B cell (primary cell): Measurements from ENCODE around the gene ZEB1. TPM values are rescaled to one million over a fixed set of nuclear protein-coding genes. Genes with fewer than 3 reads are reported as not detected.
A peak's percentile ranks its signal among the peaks of the same experiment; 100 is the strongest.

Source experiments
- ATAC-seq: fragments of 200-7000 bp; cut with Tn5 transposase; one replicate; pipeline ENCODE4 v1.10.0; 2021; ENCODE audit warnings: low read depth, mild to moderate bottlenecking, moderate number of reproducible peaks, moderate library complexity
- CTCF ChIA-PET: fragments of 350-600 bp; sonication (Branson Sonifier 250); formaldehyde crosslinking; loops from one replicate; lab custom pipeline; 2021; ENCODE audit warnings: antibody characterized with exemption, inconsistent platforms; lab: Charles Lee
- POLR2A ChIA-PET: fragments of 350-600 bp; sonication (Branson Sonifier 250); formaldehyde crosslinking; loops from one replicate; lab custom pipeline; 2021; ENCODE audit warnings: antibody characterized with exemption; lab: Charles Lee
- DNase-seq: peaks from one replicate; pipeline ENCODE4 v3.0.0; 2013
- H2AFZ ChIP-seq: 2 replicates; pipeline ENCODE4 v1.6.1; 2012; ENCODE audit warnings: mild to moderate bottlenecking, low read depth, low read length; ENCODE audit not compliant: insufficient read depth, poor library complexity, severe bottlenecking
- H3K27ac ChIP-seq, 2 donors: 1 replicate in 1 of 2; 2 replicates in 1 of 2; pipeline ENCODE4 v1.5.1; 2012 to 2013; ENCODE audit warnings: low read length in 2 of 2, mild to moderate bottlenecking in 2 of 2, moderate library complexity in 1 of 2
- H3K27me3 ChIP-seq, 4 experiments: fragments of 200-600 bp in 1 of 4; sonication (generic) in 1 of 4; replicated peaks in 1 of 4; 1 replicate in 2 of 4; 2 replicates in 2 of 4; pipeline versions ENCODE4 v1.6.1 to v1.7.0; 2013 to 2016; ENCODE audit warnings: low read length in 3 of 4, mild to moderate bottlenecking in 2 of 4, mixed read lengths in 1 of 4, moderate library complexity in 1 of 4; ENCODE audit not compliant: insufficient read depth in 4 of 4, control insufficient read depth in 3 of 4; ENCODE audit errors: control extremely low read depth in 1 of 4
- H3K36me3 ChIP-seq, 2 experiments: replicated peaks in 1 of 2; 1 replicate in 1 of 2; 2 replicates in 1 of 2; pipeline versions ENCODE4 v1.6.1 to v1.7.1; 2013; ENCODE audit warnings: low read length in 1 of 2; ENCODE audit not compliant: insufficient read depth in 2 of 2, control insufficient read depth in 1 of 2; ENCODE audit errors: control extremely low read depth in 1 of 2, extremely low read depth in 1 of 2
- H3K4me1 ChIP-seq, 2 donors: fragments of 200-600 bp in 1 of 2; sonication (generic) in 1 of 2; 1 replicate in 1 of 2; 2 replicates in 1 of 2; pipeline versions ENCODE4 v1.5.1 to v1.6.1; 2013 to 2017; ENCODE audit warnings: low read length in 2 of 2; ENCODE audit not compliant: control insufficient read depth in 2 of 2, insufficient read depth in 2 of 2
- H3K4me2 ChIP-seq: replicated peaks from 2 replicates; pipeline ENCODE3; 2012; ENCODE audit warnings: mild to moderate bottlenecking, low read depth, low read length; ENCODE audit not compliant: poor library complexity, severe bottlenecking
- H3K4me3 ChIP-seq, 5 experiments: fragments of 200-600 bp in 1 of 5; sonication (generic) in 1 of 5; 1 replicate in 3 of 5; 2 replicates in 2 of 5; pipeline versions ENCODE4 v1.5.1 to v1.7.0; 2011 to 2016; ENCODE audit warnings: low read length in 4 of 5, mild to moderate bottlenecking in 4 of 5, low read depth in 2 of 5, control low read depth in 1 of 5, moderate library complexity in 1 of 5; ENCODE audit not compliant: insufficient read depth in 1 of 5; ENCODE audit errors: control extremely low read depth in 1 of 5, extremely low read depth in 1 of 5
- H3K79me2 ChIP-seq: fragments of 200-600 bp; sonication (generic); one replicate; pipeline ENCODE4 v1.6.0; 2016; ENCODE audit warnings: low read length; ENCODE audit not compliant: control insufficient read depth, insufficient read depth
- H3K9ac ChIP-seq: fragments of 200-600 bp; sonication (generic); 2 replicates; pipeline ENCODE4 v1.6.1; 2017; ENCODE audit warnings: mild to moderate bottlenecking, low read length, moderate library complexity
- H3K9me3 ChIP-seq, 3 donors: one replicate each; pipeline versions ENCODE4 v1.6.1 to v1.7.1; 2013; ENCODE audit warnings: low read length in 2 of 3; ENCODE audit not compliant: control insufficient read depth in 2 of 3, insufficient read depth in 1 of 3; ENCODE audit errors: control extremely low read depth in 1 of 3
- H4K20me1 ChIP-seq: 2 replicates; pipeline ENCODE4 v1.6.0; 2012; ENCODE audit warnings: mild to moderate bottlenecking, low read length; ENCODE audit not compliant: insufficient read depth, control insufficient read depth, poor library complexity, severe bottlenecking
- H3K27ac Mint-ChIP-seq: one replicate; pipeline ENCODE4 v1.8.0; 2021; ENCODE audit warnings: mixed read lengths
- H3K27me3 Mint-ChIP-seq: one replicate; pipeline ENCODE4 v1.8.0; 2021; ENCODE audit warnings: mixed read lengths
- H3K4me1 Mint-ChIP-seq: one replicate; pipeline ENCODE4 v1.8.0; 2021; ENCODE audit warnings: mixed read lengths
- H3K4me3 Mint-ChIP-seq: one replicate; pipeline ENCODE4 v1.8.0; 2021; ENCODE audit warnings: mixed read lengths
- H3K9me3 Mint-ChIP-seq: one replicate; pipeline ENCODE4 v1.8.0; 2022; ENCODE audit warnings: mixed read lengths; ENCODE audit not compliant: insufficient read depth
- EZH2 ChIP-seq: IDR thresholded peaks from 2 replicates; pipeline ENCODE4 v1.6.1; 2012; ENCODE audit warnings: borderline replicate concordance, low read depth, mild to moderate bottlenecking, moderate library complexity, low read length; ENCODE audit not compliant: insufficient read depth, poor library complexity, severe bottlenecking
- WGBS: methylation state at CpG from one replicate; pipeline ENCODE4 v1.1.5; 2013; ENCODE audit warnings: missing lambda C conversion rate; ENCODE audit not compliant: insufficient coverage; 5-methylcytosine and 5-hydroxymethylcytosine counted together
- intact Hi-C: fragments of 100-400 bp; cut with micrococcal nuclease; formaldehyde crosslinking; loops from one replicate; pipeline ENCODE4 v1.10.0; 2022
- polyA plus RNA-seq: library from polyadenylated mRNA; depleted of rRNA; stranded (reverse); fragments of >200 nt; gene quantifications from 2 replicates; pipeline ENCODE4 v1.2.3, GENCODE V29; 2012
- total RNA-seq, 2 donors: library from RNA; stranded (reverse); fragments of 120-200 nt in 1 of 2; gene quantifications; 1 replicate in 1 of 2; 2 replicates in 1 of 2; pipeline versions ENCODE4 v1.2.3 to v1.2.4, GENCODE V29; 2013 to 2022
- TF ChIP-seq, protein P1 (sequence below): fragments of 200-600 bp; IDR thresholded peaks from one replicate; pipeline ENCODE4 v1.8.0; 2022; ENCODE audit warnings: antibody characterized with exemption, mild to moderate bottlenecking

ZEB1 gene
- total and polyA plus RNA-seq, 2 donors (not counting 1 experiment from before 2014, with no cell fraction given) = 11.2 to 96.7 TPM

DNA sequence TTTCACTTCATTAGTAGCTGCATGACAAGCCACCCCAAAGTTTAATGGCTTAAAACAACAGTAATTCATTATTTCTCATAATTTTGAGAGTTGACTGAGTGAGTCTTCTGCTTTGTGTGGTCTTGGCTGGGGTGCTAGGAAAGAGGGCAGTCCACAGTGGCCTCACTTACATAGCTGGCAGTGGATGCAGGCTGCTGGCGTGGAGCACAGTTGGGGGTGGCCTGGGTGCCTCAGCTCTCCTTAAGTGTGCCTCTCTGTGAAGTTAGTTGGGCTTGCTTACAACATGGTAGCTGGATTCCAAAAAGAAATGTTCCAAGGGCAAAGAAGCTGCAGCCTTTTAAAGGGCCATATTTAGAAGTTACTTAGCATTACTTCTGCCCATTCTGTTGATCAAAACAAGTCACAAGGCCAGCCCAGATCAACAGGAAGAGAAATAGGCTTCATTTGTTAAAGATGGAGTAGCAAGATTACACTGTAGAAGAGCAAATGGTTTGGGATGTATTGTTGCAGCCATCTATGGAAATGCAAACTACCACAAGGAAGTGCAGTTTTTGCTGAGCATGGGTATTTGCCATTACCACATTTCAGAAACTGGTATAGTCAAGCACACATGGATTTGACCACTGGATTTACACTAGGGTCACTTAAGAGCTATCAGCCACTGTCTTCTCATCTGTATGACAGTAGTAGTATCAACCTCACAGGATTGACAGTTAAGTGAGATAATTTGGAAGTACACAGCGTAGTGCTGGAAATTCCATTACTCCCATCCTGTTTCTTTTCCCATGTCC, 33.6 kb downstream of the ZEB1 start:
- DNase-seq = no peak
- no peaks in the 10 kb centered on the region for H3K9me3 ChIP-seq
- no peak overlapping the region for H3K27ac Mint-ChIP-seq

DNA sequence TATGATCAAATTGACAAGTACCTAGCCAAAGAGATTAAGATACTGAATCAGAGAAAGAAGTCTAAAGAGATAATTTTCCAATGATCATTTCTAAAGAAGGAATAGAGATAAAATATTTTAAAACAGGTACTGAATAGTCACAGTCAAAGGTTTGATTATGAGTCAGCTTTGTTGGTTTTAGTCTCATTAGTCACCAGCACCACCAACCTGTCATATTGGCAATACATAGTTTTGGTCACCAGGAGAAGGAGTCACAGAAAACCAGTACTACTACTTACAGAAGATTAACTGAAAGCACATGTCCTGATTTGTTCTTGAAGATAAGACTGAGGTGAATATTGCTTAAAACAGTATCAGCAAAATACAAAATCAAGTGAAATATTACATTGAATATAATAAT, 34.6 kb downstream of the ZEB1 start:
- CTCF ChIA-PET = interaction anchor here (1.9 kb wide), 1 partner anchor 569 kb away, joined by 9 read pairs; no protein-coding TSS in a partner anchor
- peaks cover 52% of the 10 kb centered on the region for H3K4me1 Mint-ChIP-seq

More for the DNA sequence above, 33.6 kb downstream of the ZEB1 start:
- Histone ChIP-seq H3K27me3 (no peaks in the 10 kb centered on the region), H3K4me2 (no peak overlapping the region), H3K4me1 (peaks cover 11 to 24% of the 10 kb centered on the region in 2 donors), H3K36me3 (no peaks in the 10 kb centered on the region), H3K4me3 (no peak overlapping the region), H4K20me1 (peaks cover 69% of the 10 kb centered on the region), H3K9ac (no peak overlapping the region), H3K79me2 (peaks cover 87% of the 10 kb centered on the region), H3K27ac (no peak overlapping the region), H2AFZ (no peak overlapping the region)
- POLR2A ChIA-PET = no interaction called here
- intact Hi-C loops = no loop called here
- H3K4me3 Mint-ChIP-seq = no peak overlapping the region
- CTCF ChIA-PET = interaction anchor here (1.9 kb wide), 1 partner anchor 568 kb away, joined by 9 read pairs; no protein-coding TSS in a partner anchor
- H3K27me3 Mint-ChIP-seq = no peaks in the 10 kb centered on the region
- WGBS = 100% methylated on average over 1 of the region's 2 CpGs
- H3K9me3 Mint-ChIP-seq = no peaks in the 10 kb centered on the region
- TF ChIP-seq EZH2 = no peak
- TF ChIP-seq, protein P1, sequence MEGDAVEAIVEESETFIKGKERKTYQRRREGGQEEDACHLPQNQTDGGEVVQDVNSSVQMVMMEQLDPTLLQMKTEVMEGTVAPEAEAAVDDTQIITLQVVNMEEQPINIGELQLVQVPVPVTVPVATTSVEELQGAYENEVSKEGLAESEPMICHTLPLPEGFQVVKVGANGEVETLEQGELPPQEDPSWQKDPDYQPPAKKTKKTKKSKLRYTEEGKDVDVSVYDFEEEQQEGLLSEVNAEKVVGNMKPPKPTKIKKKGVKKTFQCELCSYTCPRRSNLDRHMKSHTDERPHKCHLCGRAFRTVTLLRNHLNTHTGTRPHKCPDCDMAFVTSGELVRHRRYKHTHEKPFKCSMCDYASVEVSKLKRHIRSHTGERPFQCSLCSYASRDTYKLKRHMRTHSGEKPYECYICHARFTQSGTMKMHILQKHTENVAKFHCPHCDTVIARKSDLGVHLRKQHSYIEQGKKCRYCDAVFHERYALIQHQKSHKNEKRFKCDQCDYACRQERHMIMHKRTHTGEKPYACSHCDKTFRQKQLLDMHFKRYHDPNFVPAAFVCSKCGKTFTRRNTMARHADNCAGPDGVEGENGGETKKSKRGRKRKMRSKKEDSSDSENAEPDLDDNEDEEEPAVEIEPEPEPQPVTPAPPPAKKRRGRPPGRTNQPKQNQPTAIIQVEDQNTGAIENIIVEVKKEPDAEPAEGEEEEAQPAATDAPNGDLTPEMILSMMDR = no peak
- ATAC-seq = no peak
- H3K4me1 Mint-ChIP-seq = peaks cover 52% of the 10 kb centered on the region

More for the DNA sequence above, 34.6 kb downstream of the ZEB1 start:
- Histone ChIP-seq H3K9ac (no peak overlapping the region), H3K4me1 (peaks cover 7 to 19% of the 10 kb centered on the region in 2 donors), H3K27me3 (no peaks in the 10 kb centered on the region), H3K27ac (no peak overlapping the region), H3K4me3 (no peak overlapping the region), H2AFZ (no peak overlapping the region), H3K79me2 (peaks cover 85% of the 10 kb centered on the region), H3K4me2 (no peak overlapping the region), H3K36me3 (no peaks in the 10 kb centered on the region), H4K20me1 (peaks cover 76% of the 10 kb centered on the region), H3K9me3 (no peaks in the 10 kb centered on the region)
- peak; percentile 49 for ATAC-seq
- Mint-ChIP-seq H3K27ac (no peak overlapping the region), H3K9me3 (no peaks in the 10 kb centered on the region), H3K4me3 (no peak overlapping the region), H3K27me3 (no peaks in the 10 kb centered on the region)
- peak; percentile 26 for DNase-seq
- TF ChIP-seq, protein P1 = peak; percentile 36
- TF ChIP-seq EZH2 = no peak
- POLR2A ChIA-PET = no interaction called here
- intact Hi-C loops = no loop called here
